HG02981 (cell line): ENCODE measurements around the gene NCR2.

Experiments used
- ATAC-seq: cut with Tn5 transposase; IDR thresholded peaks from one replicate; pipeline ENCODE4 v1.9.1; 2021; ENCODE audit warnings: mild to moderate bottlenecking, moderate library complexity; ENCODE audit not compliant: unreplicated experiment

The NCR2 gene

DNA sequence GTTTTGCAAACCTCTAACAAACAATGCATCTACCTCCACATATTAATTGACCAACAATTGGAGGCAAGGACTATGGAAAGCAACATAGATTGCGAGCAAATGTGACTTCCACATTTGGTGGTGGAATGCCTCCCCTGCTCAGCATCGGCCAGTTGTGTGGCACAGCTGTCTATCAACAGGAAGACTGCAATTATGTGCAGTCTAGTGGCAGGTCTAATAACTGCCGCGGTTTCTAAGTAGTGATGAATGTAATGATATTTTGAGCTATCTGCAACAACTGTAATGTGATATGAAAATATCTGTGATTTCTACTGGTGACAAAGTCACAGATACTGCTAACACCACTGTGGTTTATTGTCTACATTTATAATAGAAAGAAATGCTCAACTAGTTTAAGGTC is 56.8 kb downstream of the NCR2 start:
- ATAC-seq, result no peak

GRCh38 chr6:41396335-41396734 is 60.9 kb downstream of the NCR2 start:
- no peak for ATAC-seq

- ATAC-seq, result no peak
These were observed 64.0 kb downstream of the NCR2 start for GRCh38 chr6:41399424-41399823.
